ENCODE measurements around the gene TNIP2.

Gene TNIP2

DNA sequence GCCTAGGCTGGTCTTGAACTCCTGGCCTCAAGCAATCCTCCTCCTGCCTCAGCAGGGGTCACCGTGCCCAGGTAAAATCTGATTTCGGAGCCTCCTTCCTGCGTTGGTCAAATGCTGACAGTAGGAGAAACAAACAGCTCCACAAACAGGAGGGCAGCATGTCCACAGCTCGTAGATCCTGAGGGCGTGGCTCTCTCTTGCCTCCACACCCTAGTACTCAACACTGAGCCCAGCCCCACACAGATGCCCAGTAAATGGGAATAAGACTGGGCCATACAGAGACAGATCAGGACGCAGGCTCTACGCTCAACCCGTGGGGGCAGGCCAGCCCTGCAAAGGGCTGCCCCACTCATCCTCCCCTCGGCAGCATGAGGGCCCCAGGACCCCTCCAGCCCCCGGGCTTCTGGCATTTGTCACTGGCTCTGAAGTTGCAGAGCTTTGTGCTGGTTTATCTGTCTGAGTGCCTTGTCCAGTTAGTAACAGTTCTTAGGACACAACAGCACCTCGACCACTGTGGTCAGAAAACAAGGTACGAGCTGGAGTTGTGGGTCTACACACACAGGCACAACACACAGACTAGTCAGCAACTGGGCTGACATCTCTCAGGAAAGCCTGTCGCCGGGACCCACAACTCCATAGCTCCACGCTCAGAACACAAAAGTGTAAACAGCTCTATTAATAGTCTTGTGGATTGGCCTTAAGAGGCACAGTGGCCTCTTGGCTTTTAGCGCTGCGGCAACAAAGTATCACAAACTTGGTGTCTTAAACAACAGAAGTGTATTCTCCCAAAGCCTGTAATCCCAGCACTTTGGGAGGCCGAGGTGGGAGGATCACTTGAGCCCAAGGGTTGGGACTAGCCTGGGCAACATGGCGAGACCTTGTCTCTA lies 5.2 kb downstream of the TNIP2 start:
- H3K36me3 ChIP-seq (ENCODE audit: low read depth): peaks cover 15% of the 10 kb centered on the region
- H3K27me3 ChIP-seq (ENCODE audit: insufficient read depth, poor library complexity, severe bottlenecking): no peaks in the 10 kb centered on the region
- no peaks in the 10 kb centered on the region for H3K9me3 ChIP-seq (ENCODE audit: severe bottlenecking)
- H3K4me3 ChIP-seq (ENCODE audit: severe bottlenecking): no peak overlapping the region
- ATAC-seq (ENCODE audit: low read depth) (no peak), DNase-seq (ENCODE audit: low spot score) (no peak)
- H3K27ac ChIP-seq (ENCODE audit: poor library complexity, severe bottlenecking): no peak overlapping the region
- TF ChIP-seq, protein P1, sequence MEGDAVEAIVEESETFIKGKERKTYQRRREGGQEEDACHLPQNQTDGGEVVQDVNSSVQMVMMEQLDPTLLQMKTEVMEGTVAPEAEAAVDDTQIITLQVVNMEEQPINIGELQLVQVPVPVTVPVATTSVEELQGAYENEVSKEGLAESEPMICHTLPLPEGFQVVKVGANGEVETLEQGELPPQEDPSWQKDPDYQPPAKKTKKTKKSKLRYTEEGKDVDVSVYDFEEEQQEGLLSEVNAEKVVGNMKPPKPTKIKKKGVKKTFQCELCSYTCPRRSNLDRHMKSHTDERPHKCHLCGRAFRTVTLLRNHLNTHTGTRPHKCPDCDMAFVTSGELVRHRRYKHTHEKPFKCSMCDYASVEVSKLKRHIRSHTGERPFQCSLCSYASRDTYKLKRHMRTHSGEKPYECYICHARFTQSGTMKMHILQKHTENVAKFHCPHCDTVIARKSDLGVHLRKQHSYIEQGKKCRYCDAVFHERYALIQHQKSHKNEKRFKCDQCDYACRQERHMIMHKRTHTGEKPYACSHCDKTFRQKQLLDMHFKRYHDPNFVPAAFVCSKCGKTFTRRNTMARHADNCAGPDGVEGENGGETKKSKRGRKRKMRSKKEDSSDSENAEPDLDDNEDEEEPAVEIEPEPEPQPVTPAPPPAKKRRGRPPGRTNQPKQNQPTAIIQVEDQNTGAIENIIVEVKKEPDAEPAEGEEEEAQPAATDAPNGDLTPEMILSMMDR (IDR thresholded peaks at IDR 0.05; ENCODE audit: poor library complexity, severe bottlenecking): no peak
- H3K4me1 ChIP-seq (ENCODE audit: insufficient read depth, poor library complexity, severe bottlenecking): peaks cover 11% of the 10 kb centered on the region

DNA sequence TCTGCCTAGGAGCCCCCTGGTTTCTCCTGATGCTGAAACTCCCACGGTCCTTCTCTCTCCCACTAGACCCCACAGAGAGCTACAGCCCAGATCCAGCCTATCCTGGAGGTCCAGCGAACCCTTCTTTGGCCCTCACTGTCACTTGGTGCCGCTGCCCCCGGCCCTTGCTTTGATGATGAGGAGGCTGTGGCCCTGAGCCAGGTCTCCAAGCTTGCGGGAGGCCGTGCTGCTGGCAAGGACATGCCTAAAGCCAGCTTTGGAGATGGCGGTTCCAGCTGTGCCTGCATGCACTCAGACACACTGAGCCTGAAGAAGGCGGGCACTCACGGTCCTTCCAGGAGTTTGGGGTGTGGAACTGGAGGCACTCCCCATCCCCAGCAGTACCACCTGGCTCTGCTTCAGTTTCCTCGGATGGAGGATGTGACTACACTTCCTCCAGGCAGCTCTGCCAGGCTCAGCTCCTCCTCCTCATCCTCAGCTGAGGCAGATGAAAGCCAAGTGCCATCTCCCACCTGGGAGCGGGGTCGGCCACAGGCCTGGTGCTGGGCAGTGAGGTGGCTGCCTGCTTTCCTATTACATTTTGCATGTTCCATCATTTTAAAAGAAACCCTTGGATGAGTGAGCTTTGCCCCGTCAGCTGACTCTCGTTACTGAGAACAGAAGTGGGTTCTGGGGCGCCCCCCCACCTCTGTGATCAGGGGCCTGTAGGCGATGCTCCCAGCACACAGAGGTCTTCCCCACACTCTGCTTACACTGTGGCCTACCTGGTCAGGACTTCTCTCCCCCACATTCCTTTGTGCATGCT lies 9.0 kb downstream of the TNIP2 start:
- Histone ChIP-seq H3K9me3 (ENCODE audit: severe bottlenecking) (no peaks in the 10 kb centered on the region), H3K4me3 (ENCODE audit: severe bottlenecking) (no peak overlapping the region), H3K27me3 (ENCODE audit: insufficient read depth, poor library complexity, severe bottlenecking) (no peaks in the 10 kb centered on the region), H3K4me1 (ENCODE audit: insufficient read depth, poor library complexity, severe bottlenecking) (peaks cover 14% of the 10 kb centered on the region), H3K27ac (ENCODE audit: poor library complexity, severe bottlenecking) (peak overlapping the region; percentile 46), H3K36me3 (ENCODE audit: low read depth) (peaks cover 36% of the 10 kb centered on the region)
- TF ChIP-seq, protein P1 (IDR thresholded peaks at IDR 0.05; ENCODE audit: poor library complexity, severe bottlenecking): no peak
- 0 out of 3 replicates have a peak, but pooled peaks have one; percentile 5 for ATAC-seq (ENCODE audit: low read depth)
- DNase-seq (ENCODE audit: low spot score): no peak

DNA sequence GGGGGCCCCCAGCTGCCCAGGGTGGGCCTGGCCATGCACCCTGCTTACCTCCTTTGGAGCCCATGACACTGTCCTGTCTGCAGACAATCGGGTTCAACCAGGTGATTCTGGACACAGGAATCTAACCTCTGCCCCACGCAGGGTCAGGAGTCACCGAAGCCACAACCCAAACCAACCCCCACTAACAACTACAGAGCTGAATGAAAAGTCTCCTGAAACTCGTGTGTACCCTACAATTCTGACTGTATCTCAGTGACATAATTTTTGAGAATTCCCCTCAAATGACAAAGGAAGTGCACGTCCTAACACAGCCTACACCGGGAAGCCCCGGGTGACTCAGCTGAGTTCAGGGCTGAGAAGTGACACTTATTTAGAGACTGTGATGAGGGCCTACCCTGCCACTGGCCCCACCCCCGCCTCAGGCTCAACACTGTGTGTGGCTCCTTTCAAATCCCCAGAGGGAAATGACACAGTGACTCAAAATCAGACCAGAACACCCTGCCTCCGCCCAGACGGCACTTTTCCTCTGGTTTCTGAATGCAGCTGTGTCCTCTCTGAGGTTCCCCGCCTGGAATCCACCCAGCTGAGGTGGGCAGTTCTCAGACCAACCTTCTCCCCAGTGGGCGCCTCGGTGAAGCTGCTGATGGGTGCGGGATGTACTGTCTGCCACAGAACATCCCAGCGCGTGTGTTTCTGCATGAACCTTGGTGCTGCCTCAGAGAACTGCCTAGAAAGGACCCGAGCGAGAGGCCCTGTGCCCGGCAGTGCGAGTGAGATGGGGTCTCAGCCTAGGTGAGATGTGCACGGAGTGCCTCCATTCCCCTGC lies 9.9 kb downstream of the TNIP2 start:
- TF ChIP-seq, protein P1 (IDR thresholded peaks at IDR 0.05; ENCODE audit: poor library complexity, severe bottlenecking): no peak
- peak overlapping the region; percentile 46 for H3K27ac ChIP-seq (ENCODE audit: poor library complexity, severe bottlenecking)
- ATAC-seq (ENCODE audit: low read depth): peak; percentile 68
- H3K4me3 ChIP-seq (ENCODE audit: severe bottlenecking): no peak overlapping the region
- H3K27me3 ChIP-seq (ENCODE audit: insufficient read depth, poor library complexity, severe bottlenecking): no peaks in the 10 kb centered on the region
- peaks cover 36% of the 10 kb centered on the region for H3K36me3 ChIP-seq (ENCODE audit: low read depth)
- no peaks in the 10 kb centered on the region for H3K9me3 ChIP-seq (ENCODE audit: severe bottlenecking)
- no peak for DNase-seq (ENCODE audit: low spot score)
- H3K4me1 ChIP-seq (ENCODE audit: insufficient read depth, poor library complexity, severe bottlenecking): peaks cover 21% of the 10 kb centered on the region

DNA sequence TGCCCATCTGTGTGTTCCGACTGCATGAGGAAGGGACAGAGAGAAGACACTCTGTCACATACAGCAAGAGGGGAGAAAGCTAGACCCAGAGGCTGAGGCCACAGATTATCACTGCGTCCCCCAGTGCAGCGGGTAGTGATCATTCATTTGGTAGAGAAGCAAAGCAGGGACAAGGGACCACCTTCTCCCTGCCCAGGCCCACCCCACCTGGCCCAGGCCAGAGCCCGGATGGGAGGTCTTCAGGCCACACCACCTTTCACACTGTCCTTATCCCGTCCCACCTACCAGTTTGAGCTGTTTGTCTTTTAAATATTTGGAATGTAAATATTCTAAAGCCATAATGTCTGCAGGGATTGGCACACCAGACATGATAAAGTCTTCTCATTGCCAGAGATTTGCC lies 10.6 kb downstream of the TNIP2 start:
- TF ChIP-seq, protein P1 (IDR thresholded peaks at IDR 0.05; ENCODE audit: poor library complexity, severe bottlenecking): no peak
- H3K4me3 ChIP-seq (ENCODE audit: severe bottlenecking): no peak overlapping the region

More for the DNA sequence above, 10.6 kb downstream of the TNIP2 start:
- Histone ChIP-seq H3K36me3 (ENCODE audit: low read depth) (peaks cover 36% of the 10 kb centered on the region), H3K9me3 (ENCODE audit: severe bottlenecking) (no peaks in the 10 kb centered on the region), H3K27ac (ENCODE audit: poor library complexity, severe bottlenecking) (peak overlapping the region; percentile 46), H3K4me1 (ENCODE audit: insufficient read depth, poor library complexity, severe bottlenecking) (peaks cover 21% of the 10 kb centered on the region), H3K27me3 (ENCODE audit: insufficient read depth, poor library complexity, severe bottlenecking) (no peaks in the 10 kb centered on the region)
- DNase-seq (ENCODE audit: low spot score) (no peak), ATAC-seq (ENCODE audit: low read depth) (no peak)

Data from RWPE2 (cell line).